Spleen (tissue), 7 donors: ENCODE data around the gene SLC16A2.

Source experiments
- CTCF ChIP-seq, 11 experiments: fragments of 200-600 bp in 7 of 11; fragments of 450-650 bp in 4 of 11; sonication (generic) in 4 of 11; IDR thresholded peaks in 8 of 11; conservative IDR thresholded peaks in 3 of 11; 1 replicate in 7 of 11; 2 replicates in 4 of 11; pipeline versions ENCODE4 v1.4.0 to v1.8.0; 2016 to 2021; ENCODE audit warnings: antibody characterized with exemption in 11 of 11, inconsistent platforms in 4 of 11, mild to moderate bottlenecking in 1 of 11
- POLR2A ChIP-seq, 3 donors: fragments of 450-650 bp; IDR thresholded peaks; one replicate each; pipeline ENCODE4 v1.5.1; 2017; ENCODE audit warnings: antibody characterized with exemption in 3 of 3, mild to moderate bottlenecking in 1 of 3
- donor health status: DM: no; HTN: no; CAD: no; lungs with moderate emphysema.
- donor health status: DM: no; HTN: no; CAD: no.
- donor health status: DM: no; HTN: no; CAD: no.

GRCh38 chrX:74422576-74423288 lies 1.4 kb downstream of the SLC16A2 start:
- TF ChIP-seq CTCF (IDR thresholded peaks at IDR 0.05 in 8 of 11, conservative IDR thresholded peaks at IDR 0.05 in 3 of 11) (peak in 1 of 11 experiments; percentile 24), POLR2A (IDR thresholded peaks at IDR 0.05) (no peak)
